Thyroid gland (tissue), 4 donors: Measurements from ENCODE around the gene LMX1B.

Experiments used
- CTCF ChIP-seq, 6 experiments: fragments of 200-600 bp in 3 of 6; fragments of 450-650 bp in 3 of 6; sonication (generic) in 3 of 6; IDR thresholded peaks; one replicate each; pipeline ENCODE4 v1.5.1; 2016 to 2019; ENCODE audit warnings: antibody characterized with exemption in 6 of 6, mild to moderate bottlenecking in 2 of 6, inconsistent platforms in 1 of 6, moderate library complexity in 1 of 6
- POLR2A ChIP-seq, 2 donors: fragments of 450-650 bp; IDR thresholded peaks; one replicate each; pipeline ENCODE4 v1.6.1; 2017; ENCODE audit warnings: antibody characterized with exemption in 2 of 2, mild to moderate bottlenecking in 2 of 2, moderate library complexity in 1 of 2

GRCh38 chr9:126604059-126605055, 9.4 kb upstream of the LMX1B start:
- TF ChIP-seq CTCF (IDR thresholded peaks at IDR 0.05) (no peak), POLR2A (IDR thresholded peaks at IDR 0.05) (no peak)
